ENCODE data around the gene ART5. TPM values are rescaled to one million over a fixed set of nuclear protein-coding genes. Genes with fewer than 3 reads are reported as not detected.

The ART5 gene
- total and polyA plus RNA-seq, 12 donors, result 0.13 to 0.78 (median 0.30) TPM; not detected in 5

DNA sequence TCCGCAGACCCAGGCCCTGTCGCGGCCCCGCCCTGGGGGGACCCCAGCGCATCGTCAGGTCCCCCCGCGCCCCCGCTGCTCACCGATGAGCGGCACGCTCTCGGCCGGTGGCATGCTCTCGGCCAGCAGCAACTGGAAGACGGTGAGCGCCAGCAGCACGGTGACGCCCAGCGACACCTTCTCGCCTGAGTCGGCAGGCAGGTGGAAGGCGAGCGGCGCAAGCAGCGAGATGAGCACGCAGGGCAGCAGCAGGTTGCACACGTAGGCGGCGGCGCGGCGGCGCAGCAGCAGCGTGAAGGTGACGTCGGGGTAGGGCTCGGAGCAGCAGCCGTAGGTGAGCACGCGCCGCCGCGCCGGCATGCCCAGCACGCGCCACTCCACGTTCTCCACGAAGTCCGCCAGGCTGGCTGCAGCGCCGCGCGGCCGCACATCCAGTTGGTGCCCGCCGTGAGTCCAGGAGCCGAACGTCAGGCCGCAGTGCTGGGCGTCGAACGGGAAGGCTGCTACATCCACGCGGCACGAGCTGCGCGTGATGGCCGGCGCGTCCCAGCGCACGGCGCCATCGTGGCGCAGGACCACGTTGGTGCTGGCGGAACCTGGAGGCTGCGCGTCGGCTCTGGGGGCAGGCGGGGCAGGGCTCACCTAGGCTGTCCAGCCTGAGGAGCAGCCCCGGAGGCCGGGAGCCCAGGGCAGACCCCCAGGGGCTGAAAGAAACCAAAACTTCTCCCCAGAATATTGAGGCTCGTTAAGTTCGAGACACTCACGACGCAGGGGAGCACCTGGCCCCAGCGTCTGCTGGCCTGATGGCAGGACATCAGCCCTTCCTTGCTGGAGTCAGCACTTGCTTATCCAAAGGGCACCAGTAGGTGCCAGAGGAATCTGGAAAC lies 25.6 kb upstream of the ART5 start:
- intact Hi-C loops (cut with DNase I), result no loop called here
- no peak for DNase-seq
- Histone ChIP-seq H3K9me3 (replicated peaks in 1 of 3) (no peaks in the 10 kb centered on the region), H3K4me3 (no peak overlapping the region), H3K36me3 (replicated peaks in 1 of 2) (peaks cover 0 to 35% of the 10 kb centered on the region in 2 donors), H3K4me1 (replicated peaks in 1 of 2) (no peaks in the 10 kb centered on the region), H3K27me3 (no peaks in the 10 kb centered on the region), H3K27ac (no peak overlapping the region)
- 97 to 98% (median 98%) methylated on average over 62 to 89 of the region's 89 CpGs for WGBS, 4 donors
- TF ChIP-seq POLR2A (IDR thresholded peaks at IDR 0.05), result no peak
- TF ChIP-seq, protein P1, sequence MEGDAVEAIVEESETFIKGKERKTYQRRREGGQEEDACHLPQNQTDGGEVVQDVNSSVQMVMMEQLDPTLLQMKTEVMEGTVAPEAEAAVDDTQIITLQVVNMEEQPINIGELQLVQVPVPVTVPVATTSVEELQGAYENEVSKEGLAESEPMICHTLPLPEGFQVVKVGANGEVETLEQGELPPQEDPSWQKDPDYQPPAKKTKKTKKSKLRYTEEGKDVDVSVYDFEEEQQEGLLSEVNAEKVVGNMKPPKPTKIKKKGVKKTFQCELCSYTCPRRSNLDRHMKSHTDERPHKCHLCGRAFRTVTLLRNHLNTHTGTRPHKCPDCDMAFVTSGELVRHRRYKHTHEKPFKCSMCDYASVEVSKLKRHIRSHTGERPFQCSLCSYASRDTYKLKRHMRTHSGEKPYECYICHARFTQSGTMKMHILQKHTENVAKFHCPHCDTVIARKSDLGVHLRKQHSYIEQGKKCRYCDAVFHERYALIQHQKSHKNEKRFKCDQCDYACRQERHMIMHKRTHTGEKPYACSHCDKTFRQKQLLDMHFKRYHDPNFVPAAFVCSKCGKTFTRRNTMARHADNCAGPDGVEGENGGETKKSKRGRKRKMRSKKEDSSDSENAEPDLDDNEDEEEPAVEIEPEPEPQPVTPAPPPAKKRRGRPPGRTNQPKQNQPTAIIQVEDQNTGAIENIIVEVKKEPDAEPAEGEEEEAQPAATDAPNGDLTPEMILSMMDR (IDR thresholded peaks at IDR 0.05), result no peak

DNA sequence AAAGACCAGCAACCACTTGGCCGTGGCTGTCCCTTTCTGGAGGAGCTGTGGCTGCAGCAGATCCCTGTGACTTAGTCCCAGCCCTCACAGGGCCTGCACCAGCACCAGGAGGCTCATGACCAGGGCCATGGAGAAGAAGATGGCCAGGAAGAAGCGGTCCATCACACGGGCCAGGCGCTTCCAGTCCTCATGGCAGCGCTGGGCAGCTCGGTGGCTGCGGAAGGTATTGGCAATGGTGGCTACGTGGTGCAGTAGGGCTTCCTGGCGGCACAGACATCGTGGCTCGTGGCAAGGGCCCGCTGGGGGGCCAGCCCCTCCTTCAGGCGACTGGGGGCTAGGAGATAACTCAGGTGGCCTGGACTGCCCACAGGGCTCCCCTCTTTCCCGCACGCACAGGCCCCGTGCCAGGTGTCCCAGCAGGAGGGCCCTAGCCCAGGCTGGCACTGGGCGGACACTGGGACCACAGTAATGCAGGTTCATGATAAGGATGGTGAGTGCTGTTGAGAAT lies 24.3 kb upstream of the ART5 start:
- peaks cover 0 to 35% of the 10 kb centered on the region in 2 donors for H3K36me3 ChIP-seq (replicated peaks in 1 of 2)

DNA sequence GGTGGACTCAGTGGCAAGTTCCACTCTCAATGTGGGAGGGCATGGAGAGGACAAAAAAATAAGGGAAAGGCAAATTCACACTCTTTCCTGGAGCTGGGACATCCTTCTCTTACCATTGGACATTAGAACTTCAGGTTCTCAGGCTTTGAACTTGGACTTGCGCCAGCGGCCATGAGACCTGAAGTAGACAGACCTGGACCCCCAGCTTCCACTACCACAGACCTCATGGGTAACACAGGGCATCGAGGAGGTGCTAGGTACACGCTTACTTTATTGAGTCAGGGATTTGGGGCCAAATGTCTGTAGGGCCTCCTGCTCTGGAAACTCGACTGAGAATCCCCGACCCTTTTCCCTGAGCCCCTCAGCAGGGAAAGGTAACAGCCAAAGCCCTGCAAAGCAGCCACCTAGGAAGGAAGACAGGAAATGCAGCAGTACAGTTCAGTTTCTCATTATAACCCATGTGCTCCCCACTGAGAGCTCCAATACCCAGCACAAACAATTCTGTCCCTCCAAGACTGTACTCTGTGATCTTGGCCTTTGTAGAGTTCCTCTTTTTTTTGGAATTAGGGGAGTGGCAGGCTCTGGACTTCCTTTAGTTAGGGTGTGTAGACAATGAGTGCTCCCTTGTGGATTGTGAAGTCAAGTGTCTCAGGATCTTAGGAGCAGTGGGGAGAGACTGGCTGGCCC lies 23.7 kb upstream of the ART5 start:
- WGBS, 4 donors, result 76 to 96% (median 91%) methylated on average over 6 of the region's 6 CpGs

More for the DNA sequence above, 24.3 kb upstream of the ART5 start:
- H3K27ac ChIP-seq, result no peak overlapping the region
- no peaks in the 10 kb centered on the region for H3K9me3 ChIP-seq (replicated peaks in 1 of 3)
- H3K4me3 ChIP-seq, result no peak overlapping the region
- TF ChIP-seq, protein P1 (IDR thresholded peaks at IDR 0.05), result no peak
- no peak for TF ChIP-seq POLR2A (IDR thresholded peaks at IDR 0.05)
- no peaks in the 10 kb centered on the region for H3K4me1 ChIP-seq (replicated peaks in 1 of 2)
- 93 to 100% (median 97%) methylated on average over 1 to 17 of the region's 17 CpGs for WGBS, 4 donors
- intact Hi-C loops (cut with DNase I), result no loop called here
- DNase-seq, result no peak
- H3K27me3 ChIP-seq, result no peaks in the 10 kb centered on the region

More for the DNA sequence above, 23.7 kb upstream of the ART5 start:
- Histone ChIP-seq H3K27me3 (no peaks in the 10 kb centered on the region), H3K9me3 (replicated peaks in 1 of 3) (no peaks in the 10 kb centered on the region), H3K4me3 (no peak overlapping the region), H3K27ac (no peak overlapping the region), H3K4me1 (replicated peaks in 1 of 2) (no peaks in the 10 kb centered on the region), H3K36me3 (replicated peaks in 1 of 2) (peaks cover 0 to 35% of the 10 kb centered on the region in 2 donors)
- intact Hi-C loops (cut with DNase I), result no loop called here
- TF ChIP-seq, protein P1 (IDR thresholded peaks at IDR 0.05), result no peak
- no peak for TF ChIP-seq POLR2A (IDR thresholded peaks at IDR 0.05)
- DNase-seq, result no peak

All from adrenal gland (tissue), 12 donors.